ENCODE measurements around the gene HOXD13.

Gene HOXD13

DNA sequence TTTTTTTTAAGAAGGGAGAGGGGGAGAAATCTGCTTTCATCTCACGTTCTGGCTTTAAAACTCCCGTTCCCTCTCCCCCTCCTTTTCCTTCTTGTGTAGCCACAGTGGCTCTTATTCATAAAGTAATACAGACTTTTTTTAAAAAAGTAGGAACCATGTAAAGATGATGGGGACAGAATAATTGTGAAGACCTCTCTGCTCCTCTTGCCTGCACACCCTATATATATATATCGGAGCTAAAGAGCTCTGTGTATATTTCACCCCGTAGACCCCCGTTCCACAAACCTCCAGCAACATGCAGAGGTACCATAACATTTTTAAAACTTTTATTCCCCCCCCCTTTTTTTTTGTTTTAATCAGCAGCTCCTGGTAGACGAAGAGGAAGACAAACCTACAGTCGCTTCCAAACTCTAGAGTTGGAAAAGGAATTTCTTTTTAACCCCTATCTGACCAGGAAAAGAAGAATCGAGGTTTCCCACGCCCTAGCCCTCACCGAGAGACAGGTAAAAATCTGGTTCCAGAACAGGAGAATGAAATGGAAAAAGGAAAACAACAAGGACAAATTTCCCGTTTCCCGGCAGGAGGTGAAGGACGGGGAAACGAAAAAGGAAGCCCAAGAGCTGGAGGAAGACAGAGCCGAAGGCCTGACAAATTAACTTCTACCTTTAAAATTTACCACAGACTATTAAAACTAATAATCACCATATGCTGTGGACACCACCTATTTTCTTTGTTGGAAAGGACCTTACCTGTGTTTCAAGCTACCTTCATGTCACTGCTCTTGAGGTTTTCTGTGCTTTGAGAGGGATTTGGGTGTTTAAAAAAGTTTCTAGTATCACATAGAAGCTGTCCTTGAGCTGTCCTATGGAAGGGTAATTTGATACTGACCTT, 38.7 kb downstream of the HOXD13 start:
- no peak for DNase-seq (ENCODE audit: low read depth in 1 of 2, low spot score in 1 of 2)

DNA sequence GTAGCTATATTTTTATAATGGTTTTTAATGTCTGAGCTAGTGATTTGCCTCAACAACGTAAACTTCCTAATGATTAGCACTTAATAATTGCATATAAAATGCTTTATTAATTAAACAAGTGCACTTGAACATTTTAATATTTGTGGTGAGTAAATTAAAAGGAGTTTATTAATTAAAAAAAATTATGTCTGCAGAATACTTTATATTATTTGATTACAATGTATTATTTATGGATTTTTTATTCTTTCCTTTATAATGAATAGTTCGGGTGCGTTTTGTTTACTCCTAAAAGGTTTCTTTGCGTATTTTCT, 39.3 kb downstream of the HOXD13 start:
- DNase-seq (ENCODE audit: low read depth in 1 of 2, low spot score in 1 of 2), result no peak

- no peak for DNase-seq (ENCODE audit: low read depth in 1 of 2, low spot score in 1 of 2)
Measured at GRCh38 chr2:176132205-176133171, 40.0 kb downstream of the HOXD13 start.

DNA sequence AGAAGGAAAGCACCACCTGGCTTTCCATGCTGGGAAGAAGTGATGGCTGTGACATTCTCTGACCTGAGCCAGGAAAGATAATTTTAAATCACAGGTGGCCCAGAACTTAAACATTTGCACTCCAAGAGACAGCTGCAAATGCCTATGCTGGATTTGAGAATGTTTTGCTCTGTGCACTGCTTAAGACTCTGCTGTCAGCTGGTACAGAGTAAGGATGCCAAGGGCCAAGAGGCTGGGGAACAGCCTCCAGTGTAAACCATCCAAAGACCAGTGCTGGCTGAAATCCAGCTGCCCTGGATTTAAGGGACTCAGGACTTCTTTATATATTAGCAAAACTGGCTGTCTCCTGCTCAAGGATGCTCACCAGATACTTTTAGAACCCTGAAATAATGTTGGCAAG, 40.9 kb downstream of the HOXD13 start:
- DNase-seq (ENCODE audit: low read depth in 1 of 2, low spot score in 1 of 2), result no peak

DNA sequence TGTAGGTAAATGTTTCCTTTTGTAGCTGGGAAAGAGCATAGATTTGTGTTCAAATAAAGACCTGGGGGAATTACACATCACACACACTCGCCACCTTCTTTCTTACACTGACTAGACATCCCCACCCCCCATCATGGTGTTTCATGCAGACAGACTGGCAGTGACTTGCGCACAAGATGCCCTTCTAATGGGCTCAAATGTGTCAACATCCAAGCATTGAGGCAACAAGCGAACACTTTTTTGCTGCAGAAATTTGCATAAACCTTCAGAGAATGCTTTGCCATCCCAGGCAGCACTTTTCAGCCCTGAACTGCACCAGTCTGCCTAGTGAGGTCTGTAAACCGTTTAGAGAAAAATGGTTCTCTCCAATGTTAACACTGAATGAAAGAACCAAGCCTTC, 41.5 kb downstream of the HOXD13 start:
- no peak for DNase-seq (ENCODE audit: low read depth in 1 of 2, low spot score in 1 of 2)

DNA sequence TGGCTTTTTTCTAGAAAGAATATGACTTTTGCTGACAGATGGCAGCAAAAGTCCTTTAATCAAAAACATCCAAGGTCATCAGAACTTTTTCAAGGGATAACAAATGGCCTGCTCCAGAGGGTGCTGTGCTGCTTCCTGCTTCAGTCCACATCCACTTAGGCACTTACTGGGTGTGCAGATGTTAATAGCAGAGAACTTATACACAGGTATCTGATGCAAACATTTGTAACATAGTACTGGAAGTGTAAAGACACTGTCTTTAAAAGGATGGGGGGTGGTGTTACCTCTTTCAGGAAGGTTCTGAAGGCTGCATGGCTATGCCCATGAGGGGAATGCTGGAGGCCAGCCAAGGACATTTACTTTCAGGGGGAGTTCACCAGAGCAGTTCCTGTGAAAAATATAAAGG, 42.5 kb downstream of the HOXD13 start:
- DNase-seq (ENCODE audit: low read depth in 1 of 2, low spot score in 1 of 2), result no peak

DNA sequence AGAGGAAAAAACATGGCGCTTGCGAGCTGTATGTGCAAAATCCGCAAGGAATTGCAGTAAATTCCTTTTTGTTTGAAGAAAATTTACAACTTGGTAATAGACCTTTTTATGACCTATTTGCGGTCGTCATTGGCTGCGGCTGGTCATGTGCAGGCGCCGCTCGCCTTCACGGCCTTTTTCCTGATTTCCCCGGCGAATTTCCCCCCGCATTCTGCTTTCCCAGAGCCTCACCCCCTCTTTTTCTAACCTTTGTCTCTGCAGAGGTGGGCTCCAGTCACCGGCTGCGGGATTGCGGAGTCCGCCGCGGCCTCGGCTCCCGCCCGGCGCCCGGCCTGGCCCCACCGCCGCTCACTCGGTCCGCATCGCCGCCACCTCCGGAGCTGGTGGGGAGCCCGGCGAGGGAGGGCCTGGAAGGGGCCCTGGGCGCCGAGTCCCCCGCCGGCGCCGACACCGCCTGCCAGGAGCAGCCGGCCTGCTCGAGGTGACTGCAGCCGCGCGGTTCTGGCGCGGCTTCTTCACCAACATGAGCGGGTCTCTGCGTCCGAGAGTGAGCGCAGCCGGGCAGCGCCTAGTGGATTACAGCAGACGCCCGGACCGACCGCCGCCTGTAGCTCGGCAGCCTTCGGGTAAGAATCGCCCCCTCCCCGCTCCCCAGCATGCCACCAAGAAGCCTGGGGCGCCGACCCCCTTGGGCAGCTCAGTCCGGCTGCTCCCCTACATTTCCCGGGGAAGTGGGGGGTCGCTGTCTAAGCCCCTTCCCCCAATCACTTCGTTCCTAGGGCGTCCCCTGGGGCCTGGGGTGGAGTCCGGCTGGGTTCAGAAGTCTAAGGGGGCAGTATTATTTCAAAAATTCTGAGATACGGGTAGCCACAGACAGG, 44.1 kb downstream of the HOXD13 start:
- no peak for DNase-seq (ENCODE audit: low read depth in 1 of 2, low spot score in 1 of 2)

GRCh38 chr2:176137252-176137580, 44.7 kb downstream of the HOXD13 start:
- no peak for DNase-seq (ENCODE audit: low read depth in 1 of 2, low spot score in 1 of 2)

GRCh38 chr2:176137906-176138305, 45.4 kb downstream of the HOXD13 start:
- no peak for DNase-seq (ENCODE audit: low read depth in 1 of 2, low spot score in 1 of 2)

- no peak for DNase-seq (ENCODE audit: low read depth in 1 of 2, low spot score in 1 of 2)
Measured at GRCh38 chr2:176138526-176138922, 46.0 kb downstream of the HOXD13 start.

- no peak for DNase-seq (ENCODE audit: low read depth in 1 of 2, low spot score in 1 of 2)
Measured at GRCh38 chr2:176138923-176139660, 46.6 kb downstream of the HOXD13 start.

- DNase-seq (ENCODE audit: low read depth in 1 of 2, low spot score in 1 of 2), result no peak
Measured at GRCh38 chr2:176139661-176140512, 47.4 kb downstream of the HOXD13 start.

GRCh38 chr2:176140513-176141317, 48.2 kb downstream of the HOXD13 start:
- peak in 1 of 2 donors; percentile 48 for DNase-seq (ENCODE audit: low read depth in 1 of 2, low spot score in 1 of 2)

DNA sequence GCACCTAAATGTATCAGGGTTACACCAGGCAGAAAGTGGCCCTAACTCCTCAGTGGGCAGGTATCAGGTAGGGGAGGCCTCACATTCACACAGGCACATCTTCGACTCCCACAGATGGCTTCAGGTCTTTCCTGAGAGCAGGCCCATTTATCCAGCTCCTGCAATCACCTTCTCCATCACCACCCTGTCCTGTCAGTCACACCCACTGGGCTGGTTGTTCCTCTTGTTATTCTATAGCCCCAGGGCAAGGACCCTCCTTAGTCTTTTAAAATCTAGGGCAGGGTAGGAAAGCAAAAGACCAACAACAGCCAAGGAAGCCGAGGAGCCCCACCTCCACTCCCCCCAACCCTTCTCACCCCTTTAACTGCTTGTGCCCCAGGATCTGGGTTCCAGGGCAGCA, 49.8 kb downstream of the HOXD13 start:
- DNase-seq (ENCODE audit: low read depth in 1 of 2, low spot score in 1 of 2), result no peak
